ENCODE data around the gene ST3GAL4.

GRCh38 chr11:126334659-126335462 is 20.6 kb upstream of the ST3GAL4 start:
- TF ChIP-seq ZNF274 (IDR thresholded peaks at IDR 0.05; ENCODE audit: low read depth, low read length) (no peak), POLR2AphosphoS5 (IDR thresholded peaks at IDR 0.05; ENCODE audit: low read depth, low read length) (no peak), CTCF (IDR thresholded peaks at IDR 0.05 in 2 of 3, conservative IDR thresholded peaks at IDR 0.05 in 1 of 3; ENCODE audit: borderline replicate concordance in 1 of 3, insufficient read depth in 1 of 3, low read depth in 2 of 3, low read length in 2 of 3) (no peak), MAX (IDR thresholded peaks at IDR 0.05) (no peak), CEBPB (IDR thresholded peaks at IDR 0.05; ENCODE audit: low read depth) (no peak), POLR2A (IDR thresholded peaks at IDR 0.05; ENCODE audit: borderline replicate concordance, extremely low read depth, insufficient read depth, insufficient read length) (no peak), ELF1 (IDR thresholded peaks at IDR 0.05; ENCODE audit: borderline replicate concordance, low read depth) (no peak)

Measured in HCT116 (cell line).